Prostate gland (tissue), 2 donors: Measurements from ENCODE around the gene PYY. TPM values are rescaled to one million over a fixed set of nuclear protein-coding genes. Genes with fewer than 3 reads are reported as not detected.

ENCODE experiments used
- DNase-seq: peaks from one replicate; pipeline ENCODE4 v3.0.0-alpha.2; 2019; ENCODE audit warnings: low spot score
- H3K27ac ChIP-seq, 2 donors: fragments of 200-600 bp; sonication (generic); 2 replicates each; pipeline ENCODE4 v1.5.1; 2017 to 2019
- H3K27me3 ChIP-seq: fragments of 200-600 bp; sonication (generic); replicated peaks from 2 replicates; pipeline ENCODE4 v1.5.1; 2019; ENCODE audit not compliant: insufficient read depth
- H3K36me3 ChIP-seq, 2 donors: fragments of 200-600 bp; sonication (generic); 1 replicate in 1 of 2; 2 replicates in 1 of 2; pipeline versions ENCODE4 v1.5.1 to v1.8.1; 2017 to 2019
- H3K4me1 ChIP-seq: fragments of 200-600 bp; sonication (generic); replicated peaks from 2 replicates; pipeline ENCODE4 v1.5.1; 2019
- H3K4me3 ChIP-seq, 2 donors: fragments of 200-600 bp; sonication (generic); 2 replicates each; pipeline ENCODE4 v1.5.1; 2017 to 2019
- H3K9me3 ChIP-seq: fragments of 200-600 bp; sonication (generic); 2 replicates; pipeline ENCODE4 v1.5.1; 2017
- CTCF ChIP-seq, 4 experiments: fragments of 200-600 bp in 2 of 4; fragments of 450-650 bp in 2 of 4; sonication (generic) in 2 of 4; IDR thresholded peaks; 1 replicate in 3 of 4; 2 replicates in 1 of 4; pipeline ENCODE4 v1.5.1; 2016 to 2019; ENCODE audit warnings: antibody characterized with exemption in 4 of 4, mild to moderate bottlenecking in 2 of 4, moderate library complexity in 2 of 4
- POLR2A ChIP-seq: fragments of 450-650 bp; IDR thresholded peaks from one replicate; pipeline ENCODE4 v1.6.1; 2016; ENCODE audit warnings: antibody characterized with exemption, mild to moderate bottlenecking
- POLR2AphosphoS5 ChIP-seq: sonication (generic); formaldehyde crosslinking; IDR thresholded peaks from one replicate; pipeline ENCODE4 v1.6.1; 2017; ENCODE audit warnings: antibody characterized with exemption
- WGBS: methylation state at CpG from one replicate; pipeline ENCODE4 v1.1.5; 2018; 5-methylcytosine and 5-hydroxymethylcytosine counted together
- intact Hi-C: fragments of 100-400 bp; cut with DNase I; formaldehyde crosslinking; loops from one replicate; pipeline ENCODE4 v1.14.2; 2022
- total RNA-seq, 2 donors: library from RNA; depleted of rRNA; stranded (reverse); fragments of >200 nt; gene quantifications; one replicate each; pipeline ENCODE4 v1.1.0, GENCODE V29; 2016

The PYY gene
- total RNA-seq, 2 donors from 2014 or later = not detected

- no peaks in the 10 kb centered on the region for H3K4me1 ChIP-seq
- no peaks in the 10 kb centered on the region for H3K27me3 ChIP-seq
- no peaks in the 10 kb centered on the region for H3K36me3 ChIP-seq
- H3K9me3 ChIP-seq = no peaks in the 10 kb centered on the region
- H3K27ac ChIP-seq = no peak overlapping the region
- 92% methylated on average over 14 of the region's 14 CpGs for WGBS
- no peak overlapping the region for H3K4me3 ChIP-seq
- DNase-seq = no peak
- TF ChIP-seq CTCF (IDR thresholded peaks at IDR 0.05) (no peak), POLR2A (no peak), POLR2AphosphoS5 (no peak)
- intact Hi-C loops = no loop called here
These were observed 38.9 kb upstream of the PYY start for GRCh38 chr17:43992641-43993040.

DNA sequence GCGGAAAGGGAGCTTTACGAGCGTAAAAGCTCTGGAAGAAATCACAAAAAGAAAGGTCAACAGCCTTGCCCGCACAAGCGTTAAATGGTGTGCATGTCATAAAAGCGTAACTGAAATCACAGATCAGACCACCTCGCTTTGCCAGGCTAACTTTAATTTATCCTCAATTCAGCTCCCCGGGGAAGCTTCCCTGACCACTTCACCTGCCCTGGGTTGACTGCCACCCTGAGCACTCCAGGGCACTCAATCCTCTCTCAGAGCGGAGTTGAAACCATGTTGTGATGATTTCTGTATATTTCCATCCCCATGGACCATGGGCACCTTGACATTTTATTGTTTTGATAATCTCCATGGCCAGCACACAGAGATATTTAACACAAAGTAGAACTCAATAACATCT is 34.6 kb upstream of the PYY start:
- TF ChIP-seq CTCF (IDR thresholded peaks at IDR 0.05) = no peak
- no peak for TF ChIP-seq POLR2AphosphoS5
- no peak for TF ChIP-seq POLR2A
- no peaks in the 10 kb centered on the region for H3K36me3 ChIP-seq

DNA sequence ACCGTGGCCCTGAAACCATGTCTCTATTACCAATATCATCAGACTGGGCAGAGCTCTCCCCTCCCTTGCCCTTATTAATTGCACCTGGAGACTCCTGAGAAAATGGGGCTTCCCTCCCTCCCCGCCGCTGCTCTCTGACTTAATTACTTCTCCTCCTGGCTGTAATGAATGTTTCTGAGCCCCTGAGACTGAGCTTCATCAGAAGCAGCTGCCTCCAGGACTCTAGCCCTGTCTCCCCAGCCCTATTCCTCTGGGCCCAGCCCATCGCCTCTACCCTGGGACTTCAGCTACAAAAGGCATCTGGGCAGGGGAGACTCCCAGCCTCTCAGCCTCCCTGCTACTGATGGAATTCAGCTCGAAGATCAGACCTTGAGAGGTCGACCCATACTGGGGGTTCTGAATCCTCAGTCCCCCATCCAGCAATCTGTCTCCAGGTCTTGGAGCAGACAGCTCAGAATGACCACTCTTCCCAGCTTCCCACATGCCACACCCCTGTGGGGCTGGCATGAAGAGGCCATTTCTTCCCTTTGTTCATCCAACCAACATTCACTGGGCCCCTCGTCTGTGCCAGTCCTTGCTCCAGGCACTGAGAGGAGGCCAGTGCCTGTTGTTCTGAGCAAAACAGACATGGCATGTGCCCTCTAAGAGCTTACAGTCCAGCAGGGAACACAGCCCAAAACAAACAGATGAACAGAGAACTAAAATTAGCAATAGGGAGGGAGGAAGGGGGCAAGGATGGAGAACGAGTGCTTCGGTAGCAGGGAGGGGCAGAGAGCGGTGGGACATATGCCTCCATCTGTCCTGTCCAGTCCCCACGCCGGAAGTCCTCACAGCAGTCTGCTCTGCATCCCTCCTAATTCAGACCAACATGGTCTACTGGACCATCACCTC is 33.6 kb upstream of the PYY start:
- no peak overlapping the region for H3K4me3 ChIP-seq
- H3K27ac ChIP-seq = no peak overlapping the region
- H3K36me3 ChIP-seq = no peaks in the 10 kb centered on the region
- no peaks in the 10 kb centered on the region for H3K9me3 ChIP-seq
- no peaks in the 10 kb centered on the region for H3K4me1 ChIP-seq
- 68% methylated on average over 12 of the region's 12 CpGs for WGBS
- TF ChIP-seq POLR2A (no peak), CTCF (IDR thresholded peaks at IDR 0.05) (no peak), POLR2AphosphoS5 (no peak)
- intact Hi-C loops = no loop called here
- no peak for DNase-seq
- no peaks in the 10 kb centered on the region for H3K27me3 ChIP-seq

More for the DNA sequence above, 34.6 kb upstream of the PYY start:
- Histone ChIP-seq H3K27ac (no peak overlapping the region), H3K4me3 (no peak overlapping the region), H3K27me3 (no peaks in the 10 kb centered on the region), H3K4me1 (no peaks in the 10 kb centered on the region), H3K9me3 (no peaks in the 10 kb centered on the region)
- intact Hi-C loops = no loop called here
- 45% methylated on average over 9 of the region's 9 CpGs for WGBS
- DNase-seq = no peak

DNA sequence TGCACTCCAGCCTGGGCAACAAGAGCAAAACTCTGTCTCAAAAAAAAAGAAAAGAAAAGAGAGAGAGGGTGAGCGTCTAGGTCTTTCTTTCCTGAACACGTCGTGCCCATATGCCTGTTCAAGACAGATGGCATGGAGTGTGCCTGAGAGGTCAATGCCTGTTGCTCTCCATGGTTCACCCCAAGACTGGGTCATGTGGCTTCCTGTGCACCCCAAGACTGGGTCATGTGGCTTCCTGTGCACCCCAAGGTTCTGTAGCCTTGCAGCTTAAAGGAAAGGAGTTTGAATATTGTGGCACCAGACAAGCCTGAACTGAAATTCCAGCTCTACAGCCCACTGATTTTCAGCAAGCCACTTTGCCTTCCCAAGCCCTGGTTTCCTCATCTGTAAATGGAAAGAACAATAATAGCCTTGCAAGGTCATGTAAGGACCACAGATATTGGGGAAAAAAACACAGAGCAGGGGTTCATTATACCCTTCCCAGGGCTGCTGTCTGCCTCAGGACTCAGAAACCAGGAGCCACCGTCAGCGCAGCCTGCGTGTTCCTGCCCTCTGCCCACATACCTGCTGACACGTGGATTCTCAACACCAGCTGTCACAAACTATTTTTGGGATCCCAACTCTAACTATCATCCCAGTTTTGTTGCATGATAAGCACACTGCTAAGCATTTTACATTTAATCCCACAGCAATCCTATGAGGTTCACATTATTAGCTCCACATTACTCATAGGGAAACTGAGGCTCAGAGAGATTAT is 32.7 kb upstream of the PYY start:
- Histone ChIP-seq H3K36me3 (no peaks in the 10 kb centered on the region), H3K4me1 (no peaks in the 10 kb centered on the region), H3K27me3 (no peaks in the 10 kb centered on the region), H3K4me3 (no peak overlapping the region), H3K27ac (no peak overlapping the region), H3K9me3 (no peaks in the 10 kb centered on the region)
- 86% methylated on average over 7 of the region's 7 CpGs for WGBS
- intact Hi-C loops = no loop called here
- TF ChIP-seq POLR2AphosphoS5 (no peak), POLR2A (no peak), CTCF (IDR thresholded peaks at IDR 0.05) (no peak)
- no peak for DNase-seq
